Activated naive CD4-positive, alpha-beta T cell treated with anti-CD3 and anti-CD28 coated beads, Interleukin-2, amount 10 ng/mL, durations not matched to agents 5 hours and 36 hours (primary cell): Measurements from ENCODE around the gene CSNK1G1. TPM values are rescaled to one million over a fixed set of nuclear protein-coding genes. Genes with fewer than 3 reads are reported as not detected.

Source experiments
- total RNA-seq, 2 experiments: library from RNA; stranded (reverse); gene quantifications; one replicate each; pipeline ENCODE4 v1.2.3, GENCODE V29; 2021

Gene CSNK1G1
- 10 to 100 TPM; 21.9 to 22.8 TPM for total RNA-seq

DNA sequence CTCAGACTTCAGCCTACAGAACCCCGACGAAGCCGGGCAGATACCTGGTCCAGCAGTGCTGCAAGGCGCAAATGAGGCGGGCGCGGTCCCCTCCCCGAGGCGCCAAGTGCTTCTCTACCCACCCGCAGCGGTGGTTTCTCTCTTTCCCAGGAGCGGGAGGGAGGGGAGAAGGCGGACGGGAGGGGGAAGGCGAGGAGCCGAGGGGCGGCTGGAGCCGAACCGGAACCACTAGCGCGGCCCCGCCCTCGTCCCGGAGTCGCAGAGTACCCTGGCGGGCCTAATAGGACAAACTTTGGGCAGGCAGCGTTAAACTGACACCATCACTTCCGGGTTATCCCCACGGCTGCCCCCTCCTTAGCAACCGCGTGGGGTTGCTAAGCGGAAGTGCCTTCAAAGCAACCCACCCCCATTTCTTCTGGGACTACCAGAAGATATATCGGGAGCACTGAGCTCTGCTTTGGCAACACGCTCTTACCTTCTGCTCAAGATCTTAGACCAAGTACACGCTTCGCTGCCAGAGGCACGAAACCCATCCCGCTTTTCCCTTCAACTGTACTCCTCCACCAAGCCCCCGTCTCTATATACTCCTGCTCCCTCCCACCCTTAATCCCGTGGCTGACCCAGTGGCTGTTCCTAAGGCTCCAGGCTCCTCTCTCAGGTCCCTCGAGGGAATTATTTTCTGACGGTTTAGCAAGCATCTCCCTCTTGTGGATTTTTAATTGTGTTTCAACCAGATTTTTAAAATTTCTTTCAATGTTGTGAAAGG lies at the start of gene CSNK1G1:
Gene CSNK1G1 (minus strand): TSS at position 230 of the 766 bp plus-strand sequence. CDS start 55,674 bp downstream, outside the sequence.

GRCh38 chr15:64387562-64388168 lies 31.7 kb upstream of the CSNK1G1 start, which contains the start of gene TRIP4:
TRIP4 (plus strand) TSS chr15:64387836; CDS start chr15:64387864, 28 bp downstream.

DNA sequence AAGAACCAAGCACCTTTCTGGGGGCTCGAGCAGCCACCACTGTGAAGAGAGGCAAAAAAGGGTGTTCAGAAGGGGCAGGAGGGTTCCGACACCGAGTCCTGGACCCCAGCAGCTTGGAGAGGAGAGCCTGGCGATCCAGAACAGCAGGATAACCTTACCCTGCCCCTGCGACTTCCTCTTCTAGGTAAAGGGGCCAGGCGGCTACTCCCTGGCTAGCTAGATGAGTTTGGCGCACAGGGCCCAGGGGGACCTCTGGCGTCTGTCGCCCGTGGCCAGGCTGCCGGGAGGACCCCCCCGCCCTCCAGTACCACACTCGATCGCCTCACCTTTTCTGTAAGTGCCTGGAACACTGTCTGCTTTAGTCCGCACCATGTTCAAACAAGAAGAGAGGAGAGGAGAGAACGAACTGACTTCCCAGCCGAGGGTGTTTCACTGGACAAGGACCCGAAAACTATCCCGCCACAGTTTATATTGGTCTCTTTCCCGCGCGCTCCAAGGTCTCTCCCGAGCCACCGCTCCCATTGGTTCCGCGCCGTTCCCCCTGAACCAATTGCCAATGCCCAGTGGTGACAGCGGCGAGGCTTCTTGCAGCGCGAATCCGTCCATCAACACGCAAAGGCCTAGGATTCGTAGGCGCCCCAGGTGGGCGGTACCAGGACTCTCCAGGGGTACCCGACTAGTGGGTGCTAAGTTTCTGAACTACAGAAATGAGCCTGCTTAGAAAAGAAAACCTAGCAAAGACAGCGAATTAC lies 25.2 kb upstream of the CSNK1G1 start, which contains the start of gene PCLAF:
Gene PCLAF (minus strand): TSS at position 442 of the 752 bp plus-strand sequence. CDS start 70 bp downstream, at position 372.

GRCh38 chr15:64162869-64163658 lies 192.9 kb downstream of the CSNK1G1 start, which contains the start of gene PPIB:
PPIB (minus strand) TSS chr15:64163022; CDS start chr15:64162986, 36 bp downstream.

DNA sequence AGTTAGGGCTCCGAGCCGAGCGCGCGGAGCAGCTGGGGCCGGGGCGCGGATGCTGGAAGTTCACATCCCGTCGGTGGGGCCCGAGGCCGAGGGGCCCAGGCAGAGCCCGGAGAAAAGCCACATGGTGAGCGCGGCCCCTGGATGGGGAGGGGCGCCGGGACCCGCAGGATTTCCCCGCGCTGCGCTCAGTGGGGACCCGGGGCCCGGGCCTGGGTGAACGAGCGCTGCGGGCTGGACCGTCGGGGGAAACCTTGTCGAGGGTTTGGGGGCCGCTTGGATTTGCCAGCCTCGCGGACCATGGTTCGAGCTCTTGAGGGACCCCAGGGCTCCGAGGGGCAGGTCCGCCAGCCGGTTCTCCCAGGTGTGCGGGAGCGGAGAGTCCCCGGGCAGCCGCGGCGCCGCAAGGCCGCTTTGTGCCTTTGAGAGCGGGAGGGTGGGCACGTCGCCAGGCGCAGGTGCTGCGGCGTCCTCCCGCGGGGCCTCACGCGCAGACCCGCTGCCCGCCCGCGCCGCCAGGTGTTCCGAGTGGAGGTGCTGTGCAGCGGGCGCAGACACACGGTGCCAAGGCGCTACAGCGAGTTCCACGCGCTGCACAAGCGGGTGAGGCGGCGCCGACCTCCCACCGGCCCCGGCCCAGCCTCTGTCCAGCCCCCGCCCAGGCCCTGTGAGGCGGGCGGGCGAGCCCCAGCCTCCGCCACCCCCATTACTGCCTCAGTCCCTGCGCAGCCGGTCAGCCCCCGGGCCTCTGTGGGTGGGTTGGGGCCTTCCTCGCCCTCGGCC lies 204.1 kb downstream of the CSNK1G1 start, which contains the start of gene SNX22:
Gene SNX22 (plus strand): TSS at position 5 of the 780 bp plus-strand sequence. CDS start 45 bp downstream, at position 50.

Other genes with a start within 250 kb of the CSNK1G1 start
- gene SNX22, start 204.4 kb downstream of the CSNK1G1 start, total RNA-seq: under 1 TPM; 0.82 to 0.93 TPM
- 100 to 1,000 TPM; 359 to 370 TPM for gene PPIB, start 193.2 kb downstream of the CSNK1G1 start, total RNA-seq
- 10 to 100 TPM; 83.1 to 88.6 TPM for gene PCLAF, start 25.3 kb upstream of the CSNK1G1 start, total RNA-seq
- 10 to 100 TPM; 22.9 to 28.1 TPM for gene TRIP4, start 31.7 kb upstream of the CSNK1G1 start, total RNA-seq
- gene ZNF609, start 104.4 kb upstream of the CSNK1G1 start, total RNA-seq: 10 to 100 TPM; 41.1 to 48.6 TPM